GM12801 (cell line): Measurements from ENCODE around the gene GFER.

Experiments used
- TF ChIP-seq, protein P1 (sequence below): IDR thresholded peaks from one replicate; pipeline ENCODE4 v1.5.1; 2011; ENCODE audit warnings: control low read depth; ENCODE audit not compliant: insufficient read length; ENCODE audit errors: extremely low read depth

GFER gene

DNA sequence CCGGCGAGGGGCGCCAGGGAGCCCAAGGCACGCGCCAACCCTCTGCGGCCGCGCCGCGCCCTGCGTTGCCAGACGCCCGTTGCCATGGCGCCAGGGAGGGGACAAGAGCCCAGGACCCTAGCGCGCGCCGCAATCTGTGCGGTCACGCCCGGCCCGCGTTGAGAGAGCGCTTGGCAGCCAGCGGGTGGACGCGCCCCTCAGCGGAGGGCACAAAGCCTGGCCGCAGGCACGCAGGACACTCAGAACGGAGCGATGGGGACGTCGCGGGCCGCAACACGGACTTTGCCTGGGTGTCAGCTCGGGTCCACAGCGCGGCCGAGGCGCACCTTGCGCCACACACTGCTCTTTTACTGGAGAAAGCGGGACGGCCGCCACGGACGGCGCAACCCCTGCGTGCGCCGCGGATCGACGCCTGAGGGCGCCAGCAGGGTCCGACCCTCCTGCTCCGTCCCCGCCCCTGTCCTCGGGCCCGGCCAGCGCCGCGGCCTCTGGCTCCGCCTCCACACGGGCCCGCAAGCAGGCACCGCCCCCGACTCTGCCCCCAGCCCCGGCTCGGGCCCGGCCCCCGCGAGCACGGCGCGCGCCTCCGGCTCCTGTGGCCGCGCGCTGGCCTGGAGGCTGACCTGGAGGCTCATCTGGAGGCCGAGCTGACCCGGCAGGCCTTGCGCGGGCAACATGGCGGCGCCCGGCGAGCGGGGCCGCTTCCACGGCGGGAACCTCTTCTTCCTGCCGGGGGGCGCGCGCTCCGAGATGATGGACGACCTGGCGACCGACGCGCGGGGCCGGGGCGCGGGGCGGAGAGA, at the start of gene GFER:
Gene GFER, plus strand, starts transcription at position 650 of the 803 bp plus-strand sequence. Its CDS starts 26 bp downstream, at position 676.
- TF ChIP-seq, protein P1, sequence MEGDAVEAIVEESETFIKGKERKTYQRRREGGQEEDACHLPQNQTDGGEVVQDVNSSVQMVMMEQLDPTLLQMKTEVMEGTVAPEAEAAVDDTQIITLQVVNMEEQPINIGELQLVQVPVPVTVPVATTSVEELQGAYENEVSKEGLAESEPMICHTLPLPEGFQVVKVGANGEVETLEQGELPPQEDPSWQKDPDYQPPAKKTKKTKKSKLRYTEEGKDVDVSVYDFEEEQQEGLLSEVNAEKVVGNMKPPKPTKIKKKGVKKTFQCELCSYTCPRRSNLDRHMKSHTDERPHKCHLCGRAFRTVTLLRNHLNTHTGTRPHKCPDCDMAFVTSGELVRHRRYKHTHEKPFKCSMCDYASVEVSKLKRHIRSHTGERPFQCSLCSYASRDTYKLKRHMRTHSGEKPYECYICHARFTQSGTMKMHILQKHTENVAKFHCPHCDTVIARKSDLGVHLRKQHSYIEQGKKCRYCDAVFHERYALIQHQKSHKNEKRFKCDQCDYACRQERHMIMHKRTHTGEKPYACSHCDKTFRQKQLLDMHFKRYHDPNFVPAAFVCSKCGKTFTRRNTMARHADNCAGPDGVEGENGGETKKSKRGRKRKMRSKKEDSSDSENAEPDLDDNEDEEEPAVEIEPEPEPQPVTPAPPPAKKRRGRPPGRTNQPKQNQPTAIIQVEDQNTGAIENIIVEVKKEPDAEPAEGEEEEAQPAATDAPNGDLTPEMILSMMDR, result no peak

DNA sequence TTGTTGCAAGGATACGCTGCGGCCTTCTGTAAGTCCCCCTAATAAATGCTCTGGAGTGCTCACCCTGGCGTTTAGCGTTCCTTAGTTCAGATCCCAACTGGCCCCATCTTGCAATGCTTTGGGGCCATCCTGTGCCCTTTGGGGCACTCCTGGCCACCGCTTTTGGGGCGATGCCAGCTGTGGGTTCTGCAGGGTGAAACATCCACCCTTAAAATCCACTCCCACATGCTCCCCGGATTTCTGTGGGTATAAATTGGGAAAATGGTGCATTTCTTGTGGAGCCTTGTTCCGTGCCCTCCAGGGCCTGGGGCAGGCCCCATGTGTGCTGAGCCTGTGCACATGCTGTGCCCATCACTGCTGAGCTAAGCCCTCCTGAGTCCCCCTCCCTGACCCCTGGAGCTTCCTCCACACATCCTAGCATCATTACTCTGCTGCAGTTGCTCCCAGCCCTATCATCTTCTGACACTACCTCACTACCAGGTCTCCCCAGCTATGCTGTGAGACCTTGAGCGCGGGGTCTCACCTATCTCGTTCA, 47.0 kb upstream of the GFER start:
- TF ChIP-seq, protein P1, result no peak

DNA sequence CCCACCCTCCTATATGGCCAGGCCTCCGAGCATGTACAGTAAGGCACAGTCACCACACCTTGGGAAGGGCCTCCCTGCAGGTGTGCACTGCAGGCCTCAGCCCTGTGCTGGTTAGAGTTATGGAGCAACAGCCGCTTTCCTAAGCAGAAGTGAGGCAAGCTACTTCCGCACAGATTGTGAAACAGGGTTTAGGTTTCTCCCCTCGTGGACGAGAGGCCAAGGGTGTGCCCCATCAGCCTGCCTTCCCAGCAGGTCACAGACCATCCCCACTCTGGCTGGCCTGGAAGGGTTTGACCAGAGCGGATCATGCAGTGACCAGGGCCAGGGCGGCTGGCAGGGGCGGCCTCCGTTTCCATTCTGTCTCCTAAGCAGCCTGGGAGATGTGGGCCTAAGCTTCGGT, 45.7 kb upstream of the GFER start:
- TF ChIP-seq, protein P1, result no peak

DNA sequence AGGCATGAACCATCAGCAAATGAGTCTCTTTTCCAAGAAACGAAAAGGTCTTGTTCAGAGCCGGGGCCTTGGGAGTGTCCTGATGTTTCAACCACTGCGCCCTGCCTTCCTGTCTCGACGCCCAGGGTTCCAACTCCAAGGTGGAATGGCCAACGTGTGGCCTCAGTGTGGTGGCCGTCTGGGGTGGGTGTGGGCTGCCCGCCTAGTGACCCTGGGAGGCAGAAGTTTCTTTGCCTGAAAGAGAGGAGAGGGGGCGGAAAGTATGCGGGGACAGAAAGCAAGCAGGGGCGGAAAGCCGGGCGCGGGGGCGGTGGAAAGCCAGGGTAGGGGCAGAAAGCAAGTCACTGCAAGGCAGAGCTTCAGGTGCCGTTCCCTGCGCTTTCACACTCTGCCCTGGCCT, 45.1 kb upstream of the GFER start:
- TF ChIP-seq, protein P1, result no peak

DNA sequence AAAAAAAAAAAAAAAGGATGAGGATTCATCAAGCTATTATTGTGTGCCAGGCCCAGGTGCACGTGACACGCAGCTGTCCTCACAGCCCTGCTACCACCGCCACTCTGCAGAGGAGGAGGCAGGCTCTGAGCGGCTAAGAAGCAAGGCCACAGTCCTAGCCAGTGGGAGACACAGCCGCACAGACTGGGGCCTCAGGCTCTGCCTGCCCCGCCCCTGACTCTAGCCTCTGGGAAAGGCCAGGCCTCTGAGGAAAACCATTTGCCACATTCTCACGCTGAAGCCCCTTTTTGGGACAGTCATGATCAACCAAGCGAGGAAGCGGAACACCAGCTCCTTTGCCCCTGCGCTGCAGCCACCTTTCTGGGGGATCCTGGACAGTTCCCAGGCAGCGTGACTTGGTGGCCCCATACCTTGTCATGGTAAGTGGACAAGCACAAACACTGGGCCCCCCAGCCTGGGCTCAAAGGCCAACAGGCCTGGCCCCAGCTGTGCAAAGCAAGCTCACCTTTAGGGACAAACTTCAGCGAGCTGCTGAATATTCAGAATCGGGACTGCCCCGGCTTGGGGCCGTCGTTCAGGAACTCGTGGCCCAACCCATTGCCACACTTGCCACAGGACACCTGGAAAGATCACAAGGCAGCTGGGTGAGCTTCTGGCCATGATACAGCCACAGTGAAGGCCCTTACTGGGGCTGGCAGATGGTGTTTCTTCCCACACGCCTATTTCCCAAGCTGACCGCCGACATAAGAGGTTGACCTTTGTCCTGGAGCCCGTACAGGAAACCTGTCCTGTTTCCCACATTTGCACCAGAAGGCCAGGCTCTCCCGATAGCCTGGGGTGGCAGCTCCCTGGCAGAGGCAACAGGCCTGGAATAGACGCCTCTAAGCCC, 43.5 kb upstream of the GFER start:
- TF ChIP-seq, protein P1, result no peak

DNA sequence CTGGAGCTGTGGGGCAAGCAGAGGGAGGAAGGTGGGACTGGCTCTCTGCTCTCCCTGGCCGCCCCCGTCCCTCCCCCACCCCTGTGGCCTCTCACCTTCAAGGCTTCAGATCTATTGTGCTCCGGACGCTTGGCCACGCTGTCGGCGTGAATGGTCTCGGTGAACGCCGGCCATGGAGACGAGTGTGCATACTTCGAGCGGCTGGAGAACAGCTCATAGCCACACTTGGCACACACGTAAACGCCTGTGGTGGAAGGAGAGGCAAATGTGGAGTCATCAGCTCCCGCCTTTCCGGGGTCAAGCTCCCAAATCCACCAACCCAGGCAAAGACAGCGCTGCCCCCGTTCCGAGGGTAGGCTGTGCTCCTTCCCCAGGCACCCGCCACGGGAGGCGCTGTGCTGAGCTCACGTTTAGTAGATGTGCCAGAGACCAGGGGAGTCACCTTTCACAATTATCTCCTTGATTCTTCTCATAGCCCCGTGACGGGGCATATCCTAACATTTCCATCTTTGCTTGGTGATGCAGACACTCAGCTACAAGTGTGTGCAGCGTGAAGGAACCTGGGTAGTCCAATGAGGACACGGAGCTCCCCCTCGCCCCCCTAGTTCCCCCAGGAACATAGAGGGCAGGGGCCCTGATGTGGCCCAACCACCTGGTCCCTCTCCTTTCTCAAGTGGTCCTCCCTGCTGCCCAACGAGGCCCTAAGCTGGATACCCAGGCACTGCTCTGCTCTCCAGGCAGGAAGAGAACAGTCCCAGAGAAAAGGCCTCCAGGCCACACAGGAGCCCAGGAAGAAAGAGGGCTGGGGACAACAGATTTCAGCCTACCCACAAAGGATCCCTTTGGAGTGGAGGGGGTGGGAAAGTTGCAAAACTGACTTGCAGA, 42.6 kb upstream of the GFER start:
- TF ChIP-seq, protein P1, result no peak
